Raji (cell line): Measurements from ENCODE around the gene FARP1.

Experiments
- POLR2A ChIP-seq: IDR thresholded peaks from 2 replicates; pipeline ENCODE4 v1.6.1; 2011; ENCODE audit warnings: low read depth, low read length, control low read depth; ENCODE audit not compliant: insufficient read depth

Gene FARP1

GRCh38 chr13:98317573-98318171 lies 174.8 kb downstream of the FARP1 start:
- TF ChIP-seq POLR2A, result no peak

GRCh38 chr13:98318263-98318878 lies 175.5 kb downstream of the FARP1 start:
- TF ChIP-seq POLR2A, result no peak

- no peak for TF ChIP-seq POLR2A
Measured at GRCh38 chr13:98320561-98321105, 177.7 kb downstream of the FARP1 start.

- no peak for TF ChIP-seq POLR2A
Measured at GRCh38 chr13:98321395-98321794, 178.5 kb downstream of the FARP1 start.

DNA sequence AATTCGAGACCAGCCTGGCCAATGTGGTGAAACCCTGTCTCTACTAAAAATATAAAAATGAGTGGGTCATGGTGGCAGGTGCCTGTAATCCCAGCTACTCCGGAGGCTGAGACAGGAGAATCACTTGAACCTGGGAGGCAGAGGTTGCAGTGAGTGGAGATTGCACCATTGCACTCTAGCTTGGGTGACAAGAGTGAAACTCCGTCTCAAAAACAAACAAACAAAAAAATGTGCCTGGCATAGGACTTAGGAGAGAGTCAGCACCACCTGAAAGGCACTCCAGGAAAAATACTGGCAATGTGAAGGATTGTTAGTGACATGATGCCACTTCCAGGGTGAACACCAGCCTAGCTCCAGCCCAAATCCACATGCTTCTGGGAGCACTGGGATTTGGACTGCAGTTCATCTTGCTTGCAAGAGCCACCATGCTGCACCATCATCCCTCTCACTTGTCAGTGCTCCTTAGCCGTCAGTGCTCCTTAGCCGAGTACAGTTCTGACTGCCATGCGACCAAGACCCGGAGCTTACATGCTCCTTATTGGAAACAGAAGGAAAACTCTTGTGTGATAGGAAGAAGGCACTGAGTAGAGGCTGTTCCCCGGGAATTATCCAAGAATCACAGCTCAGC lies 179.3 kb downstream of the FARP1 start:
- no peak for TF ChIP-seq POLR2A

DNA sequence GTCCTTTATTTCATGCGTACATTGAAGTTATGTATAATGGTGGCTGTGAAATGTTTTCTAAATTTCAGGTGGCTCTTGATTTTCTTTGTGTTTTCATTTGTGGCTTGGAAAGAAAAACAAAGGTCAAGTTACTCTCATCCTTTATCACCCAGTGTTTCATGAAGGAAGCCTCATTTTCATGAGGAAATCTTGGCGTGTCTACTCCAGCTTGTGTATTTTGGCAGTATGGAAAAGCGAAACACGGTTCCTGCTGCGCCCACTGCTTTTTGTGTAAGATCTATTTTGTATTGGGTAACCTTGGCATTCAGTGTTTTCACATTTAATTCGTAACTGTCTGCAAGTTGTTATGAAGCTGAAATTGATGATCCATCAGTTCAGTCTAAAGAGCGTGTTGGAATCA lies 181.2 kb downstream of the FARP1 start:
- TF ChIP-seq POLR2A, result no peak

DNA sequence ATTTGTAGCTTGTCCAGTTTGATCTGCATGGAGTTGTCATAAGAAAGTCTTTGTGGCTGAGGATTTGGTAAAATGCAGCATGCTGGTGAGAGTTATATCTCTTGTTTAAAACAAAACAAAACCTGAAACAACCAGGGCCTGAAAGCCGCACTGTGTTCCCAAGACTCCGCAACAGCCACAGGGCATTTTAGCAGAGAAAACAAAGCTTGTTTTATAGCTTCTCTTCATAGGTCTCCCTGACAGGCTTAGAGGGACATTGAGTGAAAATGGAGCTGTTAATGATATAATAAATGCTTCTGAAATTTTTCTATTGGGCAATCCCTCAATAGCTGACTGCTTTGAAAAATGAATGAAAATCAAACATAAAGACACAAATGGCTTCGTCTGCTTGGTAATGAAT lies 182.8 kb downstream of the FARP1 start:
- no peak for TF ChIP-seq POLR2A

GRCh38 chr13:98326291-98326690 lies 183.4 kb downstream of the FARP1 start:
- no peak for TF ChIP-seq POLR2A

DNA sequence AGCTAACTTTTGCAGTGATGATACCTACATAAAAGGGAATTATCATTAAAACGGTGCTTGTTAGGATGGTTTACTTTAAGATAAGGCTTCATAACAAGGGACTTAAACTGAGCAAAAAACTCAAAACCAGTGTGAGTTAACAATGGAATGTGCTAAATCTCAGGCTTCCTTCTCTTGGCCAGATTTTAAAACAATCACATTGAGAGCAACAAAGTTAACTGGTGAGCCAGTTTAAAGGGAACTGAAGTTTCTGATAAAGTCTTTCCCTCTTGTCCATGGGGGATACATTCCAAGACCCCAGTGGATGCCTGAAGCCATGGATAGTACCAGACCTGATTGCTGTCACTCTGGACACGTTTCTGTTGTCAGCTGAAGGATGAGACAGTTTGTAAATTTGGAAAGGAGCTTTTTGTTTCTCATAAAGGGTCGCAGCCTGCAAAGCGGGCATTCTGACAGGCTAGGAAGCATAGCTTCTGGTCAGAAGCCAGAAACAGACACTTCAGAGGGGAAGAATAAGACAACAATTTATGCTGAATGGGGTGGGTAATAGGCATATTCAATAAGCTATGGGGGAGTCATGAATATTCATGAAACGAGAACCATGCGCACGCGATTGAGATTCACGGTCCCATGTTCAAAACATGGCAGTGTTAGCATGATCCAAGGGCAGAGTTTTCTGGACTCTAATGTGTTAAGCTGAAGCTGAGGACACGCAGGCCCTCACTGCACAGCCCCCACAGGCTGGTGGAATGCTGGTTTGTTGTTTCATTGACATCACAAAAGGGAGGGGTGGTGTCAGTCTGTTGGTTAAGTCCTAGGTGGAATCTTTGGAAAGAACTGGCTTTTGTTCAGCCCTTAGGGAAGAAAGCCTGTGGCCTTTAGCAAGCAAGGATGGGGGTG lies 184.7 kb downstream of the FARP1 start:
- no peak for TF ChIP-seq POLR2A

DNA sequence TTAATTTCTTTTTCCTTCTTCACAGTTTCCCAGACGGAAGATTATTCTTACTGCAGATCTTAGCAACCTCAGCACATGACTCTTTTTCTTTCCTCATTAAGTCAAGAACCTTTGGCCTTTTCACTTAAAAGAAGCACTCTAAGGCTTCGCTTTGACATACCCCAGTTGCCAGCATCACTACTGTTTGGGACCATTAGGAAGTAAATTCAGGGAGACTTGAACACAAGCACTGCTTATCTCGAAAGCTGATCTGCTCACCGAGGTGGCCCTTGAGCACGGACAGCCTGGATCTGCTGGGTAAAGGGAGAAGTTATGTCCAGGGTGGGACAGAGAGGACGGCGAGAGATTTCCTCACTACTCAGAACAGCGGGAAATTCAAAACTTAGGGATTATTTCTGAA lies 185.6 kb downstream of the FARP1 start:
- TF ChIP-seq POLR2A, result no peak

DNA sequence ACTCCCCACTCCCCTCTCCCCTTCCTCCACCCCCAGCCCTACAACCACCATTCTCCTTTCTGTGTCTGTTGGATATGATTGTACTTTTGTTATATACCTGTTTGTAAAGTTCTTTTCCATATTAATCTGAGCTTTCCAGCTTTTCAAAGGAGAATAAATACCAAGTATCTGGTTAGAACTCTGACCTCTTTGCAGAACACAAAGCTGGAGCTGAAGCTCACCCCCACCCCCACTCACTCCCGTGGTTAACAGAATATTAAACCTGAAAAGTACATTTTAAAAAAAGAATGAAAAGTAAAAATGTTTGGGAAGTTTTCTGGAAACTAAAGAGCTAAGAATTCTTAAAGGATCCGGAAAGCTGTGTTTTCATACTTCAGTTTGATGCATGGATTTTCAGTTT lies 189.3 kb downstream of the FARP1 start:
- no peak for TF ChIP-seq POLR2A

DNA sequence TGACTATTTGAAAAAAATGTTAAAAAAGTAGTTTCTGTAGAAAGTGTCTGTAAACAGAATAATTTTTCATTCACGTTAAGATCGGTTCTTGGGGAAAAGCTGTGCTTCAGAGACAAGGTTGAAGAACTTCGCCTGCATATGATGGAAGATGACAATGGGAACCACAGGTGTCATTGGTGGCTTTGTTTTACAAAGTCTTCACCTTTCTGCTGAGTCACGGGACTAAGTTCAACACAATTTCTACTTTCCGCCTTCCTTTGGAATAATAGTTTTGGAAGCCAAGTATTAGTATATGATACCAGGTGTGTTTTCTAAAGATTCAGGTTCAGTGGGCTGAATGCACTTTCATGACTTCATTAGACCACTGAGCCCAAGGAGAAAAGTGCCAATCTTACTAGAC lies 189.8 kb downstream of the FARP1 start:
- no peak for TF ChIP-seq POLR2A

GRCh38 chr13:98333486-98333885 lies 190.6 kb downstream of the FARP1 start:
- no peak for TF ChIP-seq POLR2A

DNA sequence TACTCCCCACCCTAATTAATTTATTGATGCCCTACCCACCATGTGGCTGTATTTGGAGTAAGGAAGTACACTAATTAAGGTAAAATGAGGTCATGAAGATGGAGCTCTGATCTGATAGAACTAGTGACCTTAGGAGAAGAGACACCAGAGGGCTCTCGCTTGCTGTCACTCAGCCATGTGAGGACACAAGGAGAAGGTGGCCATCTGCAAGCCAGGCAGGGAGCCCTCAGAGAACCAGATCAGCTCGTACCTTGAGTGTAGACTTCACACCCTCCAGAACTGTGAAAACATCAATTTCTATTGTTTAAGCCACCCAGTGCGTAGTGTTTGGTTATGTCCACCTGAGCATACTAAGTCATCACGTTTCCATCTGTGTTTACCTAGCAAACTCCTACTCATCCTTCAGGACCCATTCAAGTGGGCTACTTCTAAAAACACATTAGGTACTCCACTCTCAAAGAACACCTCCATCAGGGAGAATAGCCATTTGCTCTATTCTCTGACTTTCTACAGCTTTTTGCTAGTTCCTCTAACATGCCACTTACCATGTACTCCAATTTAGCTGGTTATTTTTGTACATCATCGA lies 191.8 kb downstream of the FARP1 start:
- TF ChIP-seq POLR2A, result no peak

DNA sequence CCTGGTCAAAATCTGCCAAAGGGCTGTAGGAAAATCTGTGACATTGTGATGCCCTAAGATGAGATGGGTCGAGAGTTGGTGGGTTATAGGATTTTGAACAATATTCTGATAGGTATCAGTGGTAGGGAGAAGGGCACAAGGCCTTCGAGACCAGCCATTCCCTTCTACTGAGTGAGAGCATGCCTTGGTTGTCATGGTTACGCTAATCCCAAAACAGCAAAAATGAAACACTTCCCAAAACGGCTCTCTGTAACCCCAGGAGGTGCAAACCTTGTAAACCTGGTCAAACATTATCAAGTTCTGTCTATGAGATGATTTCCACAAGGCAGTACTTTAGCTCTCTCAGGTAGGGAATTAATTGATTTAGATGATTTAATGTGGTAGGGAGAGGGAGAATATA lies 192.8 kb downstream of the FARP1 start:
- TF ChIP-seq POLR2A, result no peak

DNA sequence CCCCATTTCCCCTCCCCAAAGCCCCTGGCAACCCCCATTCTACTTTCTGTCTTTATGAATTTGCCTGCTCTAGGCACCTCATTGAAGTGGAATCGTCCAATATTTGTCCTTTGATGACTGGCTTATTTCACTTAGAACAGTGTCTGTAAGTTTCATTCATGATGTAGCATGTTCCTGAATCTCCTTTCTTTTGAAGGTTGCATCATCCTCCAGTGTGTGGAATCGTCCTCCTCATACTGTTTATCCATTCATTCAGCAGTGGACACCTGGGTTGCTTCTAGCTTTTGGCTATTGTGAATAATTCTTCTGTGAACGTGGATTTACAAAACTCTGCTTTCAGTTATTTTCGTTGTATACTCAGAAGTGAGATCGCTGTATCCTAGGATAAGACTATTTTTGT lies 195.4 kb downstream of the FARP1 start:
- TF ChIP-seq POLR2A, result no peak
